ENCODE results near the gene RGS16.

RGS16 gene

GRCh38 chr1:182629080-182629479 is 24.9 kb upstream of the RGS16 start:
- DNase-seq = no peak

DNA sequence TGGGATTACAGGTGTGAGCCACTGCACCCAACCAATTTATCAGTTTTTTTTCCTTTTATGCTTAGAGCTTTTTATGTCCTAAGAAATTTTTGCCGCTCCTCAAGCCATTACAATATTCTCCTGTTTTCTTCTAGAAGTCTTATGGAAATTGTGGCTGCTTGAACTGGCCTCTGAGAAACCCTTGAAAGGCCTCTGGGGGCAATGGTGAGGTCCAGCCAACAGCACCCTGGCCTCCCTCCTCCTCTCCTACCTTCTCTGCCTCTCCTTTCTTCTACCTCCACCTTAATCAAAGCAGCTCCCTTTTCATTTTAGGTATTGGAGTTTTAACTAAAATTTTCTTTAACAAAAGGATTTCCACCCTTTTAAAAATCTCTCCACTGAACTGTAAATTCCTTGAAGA is 24.5 kb upstream of the RGS16 start:
- no peak for DNase-seq

- no peak for DNase-seq
Measured at GRCh38 chr1:182627622-182628021, 23.4 kb upstream of the RGS16 start.

DNA sequence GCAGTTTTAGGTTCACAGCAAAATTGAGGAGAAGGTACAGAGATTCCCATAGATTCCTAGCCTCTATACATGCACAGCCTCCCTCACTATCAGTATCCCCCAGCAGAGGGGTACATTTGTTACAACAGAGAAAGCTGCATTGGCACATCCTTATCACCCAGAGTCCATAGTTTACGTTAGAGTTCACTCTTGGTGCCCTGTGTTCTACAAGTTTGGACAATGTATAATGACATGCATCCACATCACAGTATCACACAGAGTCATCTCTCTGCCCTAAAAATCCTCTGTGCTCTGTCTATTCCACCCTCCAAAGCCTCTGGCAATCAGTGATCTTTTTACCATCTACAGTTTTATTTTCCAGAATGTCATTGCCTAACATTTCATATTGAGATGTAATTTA is 22.3 kb upstream of the RGS16 start:
- DNase-seq = no peak

GRCh38 chr1:182625719-182626504 is 21.7 kb upstream of the RGS16 start:
- DNase-seq = no peak

DNA sequence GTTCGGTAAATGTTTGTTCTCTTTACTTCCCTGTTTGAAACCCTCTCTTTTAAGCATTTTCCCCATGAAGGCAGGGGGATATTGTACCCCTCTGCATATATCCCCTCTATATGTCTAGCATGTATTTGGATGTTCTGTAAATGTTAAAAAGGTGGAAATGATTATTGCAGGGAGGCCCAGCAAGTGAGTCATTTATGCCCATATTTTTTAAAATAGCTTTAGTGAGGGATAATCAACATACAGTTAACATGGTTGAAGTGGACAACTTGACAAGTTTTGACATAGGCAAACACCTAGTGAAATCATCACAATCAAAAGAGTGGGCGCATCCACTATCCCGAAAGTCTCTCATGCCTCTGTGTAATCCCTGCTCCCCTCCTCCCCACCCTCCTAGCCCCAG is 20.8 kb upstream of the RGS16 start:
- DNase-seq = no peak

DNA sequence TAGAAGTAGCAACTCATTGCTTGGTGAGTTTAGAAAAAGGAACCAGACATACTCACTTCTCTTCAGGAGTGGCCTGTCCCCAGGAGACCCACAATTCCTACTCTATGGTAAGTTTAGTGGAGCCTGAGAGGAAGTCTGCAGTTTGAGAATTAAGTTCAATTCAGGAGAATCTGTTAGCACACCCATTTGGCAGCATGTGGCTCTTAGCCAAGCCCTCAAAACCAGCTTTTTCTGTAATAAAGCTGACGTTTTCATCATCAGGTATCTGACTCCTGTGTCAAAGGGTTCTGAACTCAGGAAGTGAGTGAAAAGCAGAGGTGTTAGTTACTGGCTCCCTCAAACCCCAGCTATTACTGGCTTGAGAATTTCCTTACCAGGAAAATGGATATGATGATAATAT is 20.4 kb upstream of the RGS16 start:
- DNase-seq = peak; percentile 40

- DNase-seq = no peak
Measured at GRCh38 chr1:182622901-182623528, 18.8 kb upstream of the RGS16 start.

GRCh38 chr1:182621906-182622305 is 17.7 kb upstream of the RGS16 start:
- DNase-seq = no peak

DNA sequence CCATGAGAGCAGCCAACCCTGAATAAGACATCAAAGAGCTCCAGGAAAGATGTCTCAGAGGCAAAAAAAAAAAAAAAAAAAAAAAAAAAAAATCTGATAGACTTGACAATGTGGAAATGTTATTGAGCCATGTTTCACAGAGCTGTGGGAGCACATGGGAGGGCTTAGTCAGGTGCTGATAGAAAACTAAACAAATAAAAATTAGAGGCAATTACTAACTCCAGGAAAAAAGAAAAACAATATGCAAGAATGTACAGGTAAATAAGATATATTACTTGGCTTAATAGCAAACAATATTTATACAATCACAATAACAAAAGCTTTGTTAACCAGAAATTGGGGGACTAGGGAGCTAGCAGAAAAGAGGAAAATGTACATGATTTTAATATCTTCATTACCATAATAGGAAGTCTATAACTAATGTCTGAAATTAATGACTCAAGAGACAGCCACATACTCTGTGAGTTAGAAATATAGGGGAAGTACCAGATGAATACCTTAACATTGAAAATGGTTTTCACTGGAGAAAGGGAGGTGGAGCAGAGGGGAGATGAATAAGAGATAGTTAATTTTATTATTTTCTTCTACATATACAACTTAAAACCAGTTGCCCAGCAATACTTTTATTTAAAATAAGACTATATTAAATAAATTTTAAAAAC is 16.9 kb upstream of the RGS16 start:
- DNase-seq = no peak

DNA sequence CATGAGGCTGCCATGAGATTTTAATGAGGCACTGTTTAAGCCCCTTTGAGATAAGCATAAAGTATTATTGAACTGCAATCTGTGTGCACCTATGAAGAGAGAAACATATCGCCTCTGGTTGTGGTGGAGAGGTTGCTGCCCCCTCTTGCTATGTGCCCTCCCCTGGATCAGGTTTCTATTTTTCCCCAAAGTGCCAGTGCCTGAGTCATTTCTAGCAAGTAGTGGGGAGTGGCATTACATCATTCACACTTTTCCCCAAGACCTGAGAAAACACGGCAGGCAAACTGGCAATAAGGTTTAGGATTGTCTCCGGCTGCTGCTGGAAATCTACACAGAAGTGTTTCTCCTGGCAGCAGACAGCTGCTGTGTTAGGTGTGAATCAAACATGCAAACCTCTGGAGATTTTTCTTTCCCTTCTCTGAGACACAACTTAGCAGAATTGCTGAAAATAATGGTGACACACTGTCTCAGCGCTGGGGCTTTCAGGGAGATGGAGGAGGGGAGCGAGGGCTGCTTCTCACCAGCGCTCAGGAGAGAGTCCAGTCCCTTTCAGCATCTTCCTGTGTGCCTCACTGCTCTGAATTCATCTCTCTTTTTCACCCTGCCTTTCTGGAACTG is 13.7 kb upstream of the RGS16 start:
- peak; percentile 35 for DNase-seq

DNA sequence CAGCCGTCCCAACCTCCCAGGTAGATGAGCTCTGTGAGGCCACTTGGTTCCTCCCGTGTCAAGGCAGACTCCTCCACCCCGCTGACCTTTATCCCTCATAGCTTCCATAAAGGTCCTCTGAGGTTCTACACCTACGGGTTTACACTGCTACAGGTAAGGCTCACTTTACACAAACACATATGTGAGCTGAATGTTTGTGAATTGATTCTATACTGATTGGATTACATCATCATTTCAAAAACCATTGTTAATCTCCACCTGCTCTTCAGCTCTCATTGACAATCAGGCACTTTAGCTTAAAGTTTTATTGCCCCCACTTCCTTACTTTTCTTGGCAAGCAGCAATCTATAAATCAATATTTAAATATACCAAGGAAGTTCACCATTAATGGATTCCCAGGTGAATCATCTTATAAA is 12.8 kb upstream of the RGS16 start:
- DNase-seq = no peak

DNA sequence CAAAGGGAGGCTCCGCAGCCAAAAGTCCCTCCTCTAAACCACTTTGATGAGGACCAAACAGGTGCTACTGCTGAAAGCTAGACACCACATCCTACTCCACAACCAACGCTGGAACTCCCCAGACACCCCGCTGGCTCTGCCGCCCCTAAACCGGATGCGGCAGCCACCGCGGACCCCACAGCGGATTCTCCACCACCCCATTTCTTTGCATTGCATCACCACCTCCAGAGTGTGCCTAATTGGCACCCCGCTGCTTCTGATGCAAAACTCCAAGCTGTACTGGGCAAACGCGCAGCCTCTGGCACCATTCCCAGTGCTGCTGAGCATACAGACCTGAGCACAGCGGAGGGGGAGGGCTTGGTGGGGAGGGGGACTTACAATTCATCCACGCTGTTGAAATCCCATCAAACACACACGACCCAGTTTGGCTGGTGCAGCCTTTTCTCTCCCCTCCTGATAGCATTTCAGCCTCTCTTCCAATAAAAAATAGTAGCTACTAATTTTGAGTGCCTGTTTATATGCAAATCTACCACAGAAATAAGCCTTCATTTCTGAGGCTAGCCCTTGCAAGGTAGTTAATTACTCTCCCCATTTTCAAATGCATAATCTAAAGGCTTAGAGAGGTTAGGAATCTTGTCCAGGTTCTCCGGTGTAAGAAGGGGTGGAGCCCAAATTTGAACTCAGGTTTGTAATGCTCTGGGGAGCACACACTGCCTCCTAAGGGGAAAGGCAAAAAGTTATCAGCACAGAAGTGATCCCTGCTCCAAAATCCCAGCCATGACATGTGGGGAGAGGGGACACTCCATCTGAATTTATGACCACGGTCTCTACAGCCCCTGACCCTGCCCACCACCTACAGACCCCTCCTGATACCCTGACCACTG is 12.2 kb upstream of the RGS16 start:
- peak; percentile 94 for DNase-seq

DNA sequence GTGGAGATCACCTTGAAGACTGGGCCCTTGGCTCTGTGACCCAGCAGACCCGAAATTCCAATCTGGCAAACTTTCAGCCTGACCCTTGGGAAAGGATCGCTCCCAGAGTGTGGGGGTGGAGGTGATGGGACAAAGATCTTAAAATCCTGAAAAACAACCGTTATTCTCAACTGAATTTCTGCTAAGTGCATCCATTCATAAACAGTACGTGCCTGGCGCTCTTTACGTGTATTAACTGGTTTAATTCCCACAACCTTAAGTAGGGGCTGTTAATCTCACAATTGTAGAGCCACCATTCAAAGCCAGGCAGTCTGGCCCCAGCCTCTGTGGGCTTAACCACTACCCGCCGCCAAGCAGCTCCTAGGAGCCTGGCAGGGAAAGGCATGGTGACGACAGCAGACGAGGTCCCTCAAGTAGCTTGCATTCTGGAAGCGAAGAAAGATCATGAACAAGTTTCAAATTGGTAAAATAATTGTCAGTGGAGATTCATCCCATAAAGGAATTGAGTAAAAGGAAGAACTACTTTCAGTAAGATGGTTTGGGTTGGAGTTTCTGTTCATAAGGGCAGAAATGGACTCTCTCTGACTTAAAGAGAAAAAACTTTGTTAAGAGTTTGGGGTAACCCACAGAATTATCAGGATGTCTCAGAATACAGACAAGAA is 11.4 kb upstream of the RGS16 start:
- no peak for DNase-seq

GRCh38 chr1:182614796-182615454 is 10.7 kb upstream of the RGS16 start:
- peak; percentile 55 for DNase-seq

DNA sequence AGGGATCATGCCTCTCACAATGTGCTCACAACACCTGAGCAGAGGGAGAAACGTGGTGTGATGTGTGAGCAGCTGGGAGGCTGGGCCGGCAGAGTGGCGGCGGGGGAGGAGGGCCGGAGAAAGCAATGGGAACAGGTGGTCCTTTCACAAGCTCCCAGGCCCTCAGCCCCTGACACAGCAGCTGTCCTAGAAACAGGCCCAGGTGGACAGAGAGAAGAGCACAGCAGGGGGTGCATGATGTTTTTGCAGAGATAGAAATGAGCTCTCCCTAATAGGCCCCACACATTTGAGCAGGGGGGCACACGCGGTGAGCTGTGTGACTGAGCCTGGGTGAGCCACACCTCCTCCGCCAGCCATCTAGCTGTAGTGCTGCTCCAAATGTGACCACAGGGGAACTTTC is 7.6 kb upstream of the RGS16 start:
- no peak for DNase-seq

GRCh38 chr1:182611326-182611725 is 7.1 kb upstream of the RGS16 start:
- DNase-seq = no peak

- DNase-seq = no peak
Measured at GRCh38 chr1:182610606-182611194, 6.5 kb upstream of the RGS16 start.

GRCh38 chr1:182608845-182609610 is 4.8 kb upstream of the RGS16 start:
- DNase-seq = no peak

- no peak for DNase-seq
Measured at GRCh38 chr1:182608236-182608635, 4.0 kb upstream of the RGS16 start.

Measured in activated CD4-positive, alpha-beta T cell treated with anti-CD3 and anti-CD28 coated beads, Interleukin-2, amount 50 U/mL, for 16 hours (primary cell).